ENCODE measurements around the gene MNT. TPM values are rescaled to one million over a fixed set of nuclear protein-coding genes. Genes with fewer than 3 reads are reported as not detected.

The MNT gene
- total RNA-seq, 1 donor from 2014 or later: 10.5 TPM

DNA sequence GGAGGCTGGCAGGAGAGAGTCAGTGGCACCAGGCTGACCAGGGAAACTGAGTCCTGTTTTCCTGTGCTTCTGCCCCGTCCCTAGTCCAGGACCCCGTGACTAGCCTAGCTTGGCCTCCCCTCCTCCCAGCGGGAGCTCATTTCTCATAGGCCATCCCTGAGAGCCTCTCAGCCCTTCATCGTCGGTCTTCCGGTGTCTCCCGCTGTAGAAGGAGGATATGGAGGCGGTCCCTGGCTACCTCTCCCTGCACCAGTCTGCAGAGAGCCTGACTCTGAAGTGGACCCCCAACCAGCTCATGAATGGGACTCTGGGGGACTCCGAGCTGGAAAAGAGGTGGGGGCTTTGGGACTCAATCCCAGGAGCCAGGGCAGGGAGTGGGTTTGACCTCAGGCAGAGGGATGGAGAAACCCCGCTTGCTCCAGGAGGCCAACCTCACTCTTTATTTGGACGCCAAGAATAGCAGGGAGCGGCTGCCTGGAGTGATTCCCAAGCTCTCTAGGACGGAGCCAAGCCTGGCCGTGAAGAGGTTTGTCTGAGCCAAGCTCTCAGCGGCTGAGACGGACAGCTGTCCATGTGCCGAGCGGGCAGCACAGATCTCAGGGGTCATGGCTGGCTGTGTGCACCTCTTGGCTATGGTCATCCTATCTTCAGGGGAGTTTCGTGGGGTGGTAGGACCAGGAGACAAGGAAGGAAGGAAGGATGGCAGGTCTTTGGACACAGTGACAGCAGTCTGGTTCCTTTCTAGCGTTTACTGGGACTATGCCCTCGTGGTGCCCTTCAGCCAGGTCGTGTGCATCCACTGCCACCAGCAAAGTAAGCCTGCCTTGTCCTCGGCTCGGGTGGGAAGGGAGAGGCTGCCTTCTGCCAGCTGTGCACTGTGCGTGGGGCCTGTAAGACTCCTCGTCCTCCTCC, 36.8 kb downstream of the MNT start:
- no peak for DNase-seq

DNA sequence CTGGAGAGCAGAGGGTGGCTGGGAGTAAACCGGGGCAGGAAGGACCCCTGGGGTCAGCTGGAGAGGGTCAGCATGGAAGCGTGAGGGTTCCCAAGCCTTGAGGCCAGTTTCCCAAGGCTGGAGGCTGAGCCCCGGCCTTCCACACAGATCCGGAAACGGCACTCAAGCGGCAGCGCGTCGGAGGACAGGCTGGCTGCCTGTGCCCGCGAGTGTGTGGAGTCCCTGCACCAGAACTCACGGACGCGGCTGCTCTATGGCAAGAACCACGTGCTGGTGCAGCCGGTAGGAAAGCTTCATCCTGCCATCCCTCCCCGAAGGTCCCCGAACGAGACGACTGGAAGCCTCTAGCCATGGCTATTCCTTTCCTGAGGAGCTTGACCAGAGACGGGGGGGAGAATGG, 37.5 kb downstream of the MNT start:
- DNase-seq: no peak

DNA sequence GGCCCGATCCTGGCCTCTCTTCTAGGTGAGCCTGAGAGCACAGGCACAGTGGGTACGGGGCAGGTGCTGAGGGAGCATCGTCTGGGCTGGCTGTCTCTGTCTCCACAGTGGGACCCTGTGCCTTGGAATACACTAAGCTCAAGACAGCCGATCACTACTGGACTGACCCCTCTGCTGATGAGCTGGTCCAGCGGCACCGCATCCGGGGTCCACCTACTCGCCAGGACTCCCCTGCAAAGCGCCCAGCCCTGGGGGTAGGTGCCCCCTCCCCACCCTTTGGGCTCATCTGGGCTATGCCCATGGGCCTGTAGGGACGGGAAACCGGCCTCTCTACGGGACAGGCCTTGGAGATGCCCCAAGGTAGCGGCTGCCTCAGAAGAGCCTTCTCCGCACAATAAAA, 38.0 kb downstream of the MNT start:
- DNase-seq: no peak

DNA sequence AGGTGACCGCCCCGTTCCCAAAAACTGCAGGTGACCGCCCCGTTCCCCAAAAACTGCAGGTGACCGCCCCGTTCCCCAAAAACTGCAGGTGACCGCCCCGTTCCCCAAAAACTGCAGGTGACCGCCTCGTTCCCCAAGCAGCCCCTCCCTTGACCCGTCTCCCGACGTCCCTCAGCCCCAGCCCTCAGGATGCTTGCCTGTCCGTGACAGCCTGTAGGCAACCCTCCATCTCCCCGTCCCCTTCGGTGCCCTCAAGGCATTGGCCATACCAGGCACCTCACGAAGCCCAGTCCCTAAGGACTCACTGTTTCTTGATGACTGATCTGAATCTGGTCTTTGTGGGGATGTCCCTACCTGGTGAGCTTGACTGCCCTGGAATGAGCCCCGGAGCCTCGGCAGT, 38.4 kb downstream of the MNT start:
- DNase-seq: no peak

DNA sequence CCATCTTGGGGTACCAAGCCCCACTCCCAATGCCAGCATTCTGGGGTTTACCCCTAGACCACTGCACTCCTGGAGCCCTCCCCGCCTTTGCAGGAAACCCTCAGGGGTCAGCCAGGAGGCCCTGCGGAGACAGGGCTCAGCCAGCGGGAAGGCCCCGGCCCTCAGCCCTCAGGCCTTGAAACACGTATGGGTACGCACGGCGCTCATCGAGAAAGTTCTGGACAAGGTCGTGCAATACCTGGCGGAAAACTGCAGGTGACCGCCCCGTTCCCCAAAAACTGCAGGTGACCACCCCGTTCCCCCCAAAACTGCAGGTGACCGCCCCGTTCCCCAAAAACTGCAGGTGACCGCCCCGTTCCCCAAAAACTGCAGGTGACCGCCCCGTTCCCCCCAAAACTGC, 38.8 kb downstream of the MNT start:
- no peak for DNase-seq

DNA sequence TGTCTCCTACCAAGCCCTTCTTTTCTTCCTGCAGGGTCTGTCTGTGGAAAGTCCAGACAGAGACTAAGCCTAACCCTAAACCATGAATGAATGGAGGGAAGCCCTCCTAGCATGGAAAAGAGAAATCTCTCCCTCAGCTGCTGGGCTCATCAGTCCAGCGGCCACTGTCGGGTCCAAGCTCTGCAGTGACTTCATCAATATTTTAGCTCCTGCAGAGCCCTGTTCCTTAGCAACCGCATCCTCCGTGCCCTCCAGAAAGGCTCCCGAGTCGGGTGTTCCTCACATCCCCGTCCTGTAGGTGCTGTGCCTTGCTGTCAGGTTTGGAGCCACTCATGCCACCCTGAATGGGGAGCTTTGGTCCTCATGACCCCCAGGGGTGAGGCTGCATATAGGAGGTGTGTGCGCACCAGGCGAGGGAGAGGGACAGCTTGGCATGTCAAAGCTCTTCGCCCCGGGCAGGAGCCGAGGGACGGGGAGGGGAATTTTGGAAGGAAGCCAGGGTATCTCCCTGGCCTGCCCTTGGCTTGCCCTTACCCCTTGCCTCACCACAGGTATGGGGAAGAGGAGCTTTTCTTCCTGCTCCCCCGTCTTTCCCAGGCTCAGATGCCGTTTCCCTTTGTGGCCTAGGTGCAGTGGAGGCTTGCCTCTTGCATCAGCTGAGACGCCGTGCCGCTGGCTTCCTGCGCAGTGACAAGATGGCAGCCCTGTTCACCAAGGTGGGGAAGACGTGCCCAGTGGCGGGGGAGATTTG, 39.7 kb downstream of the MNT start:
- no peak for DNase-seq

DNA sequence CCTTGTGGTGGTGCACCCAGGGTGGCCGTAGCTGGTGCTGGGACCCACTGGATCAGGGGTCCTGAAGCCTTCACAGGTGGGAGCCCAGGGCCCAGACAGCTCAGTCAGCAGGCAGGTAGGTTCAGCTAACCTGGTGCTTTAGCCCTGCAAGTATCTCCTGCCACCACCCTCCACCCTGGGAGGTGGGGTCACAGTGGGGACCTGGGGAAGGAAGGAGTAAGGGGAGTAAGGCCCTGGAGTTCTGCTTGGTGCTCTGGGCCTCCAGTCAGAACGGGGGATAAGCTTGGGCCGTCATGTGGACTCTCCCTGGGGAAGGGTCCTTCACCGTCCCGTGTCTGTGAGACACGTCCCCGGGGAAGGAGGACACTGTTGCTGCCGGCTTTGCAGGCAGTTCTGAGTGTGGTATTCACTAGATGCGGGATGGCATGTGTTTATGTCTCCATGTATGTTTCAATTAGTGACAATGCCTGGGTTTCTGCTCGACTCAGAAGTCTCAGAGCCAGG, 42.9 kb downstream of the MNT start:
- DNase-seq: no peak

DNA sequence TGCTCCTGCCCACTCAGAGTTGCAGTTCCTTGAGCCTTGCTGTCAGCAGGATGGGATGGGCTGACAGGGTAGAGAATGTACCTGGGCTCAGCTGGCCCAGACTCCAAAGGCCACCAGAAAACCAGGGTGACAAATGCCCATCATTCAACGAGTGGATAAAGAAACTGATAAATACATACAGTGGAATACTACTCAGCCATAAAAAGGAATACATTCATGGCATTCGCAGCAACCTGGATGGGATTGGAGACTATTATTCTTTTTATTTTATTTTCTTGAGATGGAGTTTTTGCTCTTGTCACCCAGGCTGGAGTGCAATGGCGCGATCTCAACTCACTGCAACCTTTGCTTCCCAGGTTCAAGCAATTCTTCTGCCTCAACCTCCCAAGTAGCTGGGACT, 43.6 kb downstream of the MNT start:
- no peak for DNase-seq

DNA sequence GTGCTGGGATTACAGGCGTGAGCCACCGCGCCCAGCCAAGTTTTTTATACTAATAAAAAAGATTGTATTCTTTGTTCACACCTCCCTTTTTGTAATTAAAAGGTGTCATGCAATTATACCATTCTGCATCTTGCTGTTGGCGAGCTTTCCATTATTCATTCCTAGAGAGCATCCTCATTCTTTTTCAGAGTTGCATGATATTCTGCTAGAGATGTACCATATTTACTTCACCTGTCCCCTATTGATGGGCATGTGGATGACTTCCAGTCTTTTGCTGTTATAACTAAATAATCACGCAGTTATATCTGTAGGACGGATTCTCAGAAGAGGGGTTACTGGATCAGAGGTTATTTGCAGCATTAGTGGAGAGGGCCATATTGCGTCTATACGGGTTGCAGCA, 46.5 kb downstream of the MNT start:
- no peak for DNase-seq

DNA sequence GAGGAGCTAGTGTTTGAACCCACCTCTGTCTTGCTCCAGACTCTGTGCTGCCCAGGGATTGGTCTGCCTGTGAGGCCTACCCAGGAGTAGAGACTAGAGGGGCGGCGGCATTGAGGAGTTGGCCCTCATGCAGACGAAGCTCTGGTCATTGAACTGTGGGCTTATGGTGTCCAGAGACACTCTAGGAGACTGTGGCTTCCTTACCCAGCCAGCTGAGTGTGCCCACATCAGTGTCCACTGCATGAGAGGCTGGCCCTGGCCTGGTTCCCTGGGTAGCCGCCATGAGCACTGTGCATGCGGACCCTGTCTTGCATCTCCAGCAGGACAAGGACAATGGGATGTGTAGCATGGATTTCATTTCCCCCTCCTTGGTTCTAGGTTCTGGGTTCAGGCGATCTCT, 49.6 kb downstream of the MNT start:
- no peak for DNase-seq

DNA sequence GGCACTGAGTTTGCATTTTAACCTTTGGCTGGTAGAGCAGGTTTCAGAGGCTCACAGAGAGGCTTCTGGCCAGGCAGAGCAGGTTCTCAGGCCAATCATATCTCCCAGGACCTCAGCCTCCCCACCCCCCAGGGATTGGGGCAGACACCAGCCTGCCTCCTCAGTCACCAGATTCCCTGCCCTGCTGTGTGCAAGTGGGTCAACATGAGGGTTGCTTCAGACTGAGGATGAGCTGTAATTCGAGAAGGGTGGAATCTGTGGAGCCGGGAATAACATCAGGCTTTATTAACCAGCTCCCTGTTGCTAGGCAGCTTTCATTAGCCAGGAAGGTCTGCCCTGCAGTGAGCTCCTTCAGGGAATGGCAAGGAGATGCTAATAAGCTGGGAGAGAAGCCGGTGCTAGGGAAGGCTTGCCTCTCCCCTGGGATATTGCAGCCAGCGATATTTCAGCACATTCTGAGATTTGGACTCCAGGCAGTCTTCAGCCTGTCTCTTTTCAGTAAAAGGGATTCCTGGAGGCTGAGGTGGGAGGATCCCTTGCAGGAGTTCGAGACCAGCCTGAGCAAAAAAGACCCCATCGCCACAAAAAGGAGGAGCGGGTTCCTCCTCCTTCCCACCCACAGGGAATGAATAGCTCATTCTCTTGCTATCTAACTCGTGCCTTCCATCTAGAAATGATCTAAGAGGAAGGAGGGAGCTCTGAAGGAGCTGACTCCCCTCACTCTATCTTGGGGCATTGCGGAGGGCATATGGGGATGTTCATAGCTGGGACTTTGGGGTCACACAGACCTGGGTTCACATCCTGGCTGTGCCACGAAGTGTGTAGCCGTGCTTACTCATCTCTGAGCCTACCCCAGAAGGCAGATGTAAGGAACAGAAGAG, 52.8 kb downstream of the MNT start:
- no peak for DNase-seq

DNA sequence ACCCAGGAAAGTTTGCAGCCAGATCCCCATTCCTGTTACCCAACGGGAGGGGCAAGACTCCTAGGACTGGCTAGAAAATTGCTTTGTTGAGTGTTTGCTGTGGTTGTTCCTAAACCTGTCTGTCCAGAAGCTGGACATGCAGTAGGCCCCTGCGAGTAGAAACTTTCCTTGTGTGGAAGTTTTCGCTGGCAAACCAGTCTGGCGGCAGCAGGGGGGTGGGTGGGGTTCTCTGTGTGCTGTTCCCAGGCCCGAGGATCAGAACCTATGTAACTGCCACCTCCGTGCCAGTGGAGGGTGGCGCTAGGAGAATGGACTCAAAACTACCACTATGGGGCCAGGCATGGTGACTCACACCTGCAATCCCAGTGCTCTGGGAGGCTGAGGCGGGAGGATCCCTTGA, 54.4 kb downstream of the MNT start:
- DNase-seq: no peak

DNA sequence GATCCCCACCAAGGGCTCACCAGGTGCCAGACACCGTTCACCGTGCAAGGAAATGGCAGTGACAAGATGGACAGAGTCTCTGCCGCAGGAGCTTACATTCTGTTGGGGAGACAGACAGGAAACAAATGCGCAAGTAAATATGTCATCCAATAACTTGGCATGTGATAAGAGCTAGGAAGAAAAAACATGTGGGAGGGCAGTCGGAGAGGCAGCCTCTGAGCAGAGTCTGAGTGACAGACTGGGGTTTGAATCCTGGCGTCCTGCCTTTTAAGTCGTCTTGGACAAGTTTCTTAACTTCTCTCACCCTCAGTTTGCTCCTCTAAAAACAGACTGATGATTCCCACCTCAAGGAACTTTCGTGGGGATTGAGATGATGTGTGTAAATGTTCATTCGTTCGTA, 56.3 kb downstream of the MNT start:
- DNase-seq: no peak

DNA sequence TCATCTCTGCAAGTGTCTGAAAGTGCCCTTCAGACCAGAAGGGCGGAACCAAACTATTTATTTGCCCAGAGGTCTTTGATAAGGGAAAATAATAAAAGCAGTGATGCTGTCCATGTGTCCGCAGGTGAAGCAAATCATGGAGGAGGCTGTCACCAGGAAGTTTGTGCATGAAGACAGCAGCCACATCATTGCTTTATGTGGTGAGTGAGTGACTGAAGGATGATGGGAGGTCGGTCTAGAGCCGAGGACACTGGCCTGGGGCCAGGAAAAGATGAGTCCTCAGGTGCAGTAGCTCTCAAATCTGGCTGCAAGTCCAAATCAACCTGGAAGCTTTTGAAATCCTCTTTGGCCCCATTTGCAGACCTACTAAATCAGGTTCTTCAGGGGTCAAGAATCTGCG, 57.4 kb downstream of the MNT start:
- no peak for DNase-seq

DNA sequence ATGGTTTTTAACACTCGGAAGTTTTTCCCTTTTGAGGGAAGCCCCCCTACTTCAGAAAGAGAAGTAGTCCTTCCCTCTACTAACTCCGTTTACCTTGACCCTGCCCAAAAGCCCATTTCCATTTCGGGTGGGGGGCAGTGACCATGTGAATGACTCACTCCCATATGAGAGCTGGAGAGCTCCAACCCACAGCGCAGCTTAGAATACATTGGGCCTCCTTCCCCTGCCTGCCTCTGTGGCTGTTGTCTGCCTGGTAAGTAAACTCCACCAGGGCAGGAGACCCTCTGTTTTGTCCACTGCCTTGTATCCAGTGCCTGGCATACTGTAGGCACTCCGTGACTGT, 62.6 kb downstream of the MNT start:
- DNase-seq: no peak

DNA sequence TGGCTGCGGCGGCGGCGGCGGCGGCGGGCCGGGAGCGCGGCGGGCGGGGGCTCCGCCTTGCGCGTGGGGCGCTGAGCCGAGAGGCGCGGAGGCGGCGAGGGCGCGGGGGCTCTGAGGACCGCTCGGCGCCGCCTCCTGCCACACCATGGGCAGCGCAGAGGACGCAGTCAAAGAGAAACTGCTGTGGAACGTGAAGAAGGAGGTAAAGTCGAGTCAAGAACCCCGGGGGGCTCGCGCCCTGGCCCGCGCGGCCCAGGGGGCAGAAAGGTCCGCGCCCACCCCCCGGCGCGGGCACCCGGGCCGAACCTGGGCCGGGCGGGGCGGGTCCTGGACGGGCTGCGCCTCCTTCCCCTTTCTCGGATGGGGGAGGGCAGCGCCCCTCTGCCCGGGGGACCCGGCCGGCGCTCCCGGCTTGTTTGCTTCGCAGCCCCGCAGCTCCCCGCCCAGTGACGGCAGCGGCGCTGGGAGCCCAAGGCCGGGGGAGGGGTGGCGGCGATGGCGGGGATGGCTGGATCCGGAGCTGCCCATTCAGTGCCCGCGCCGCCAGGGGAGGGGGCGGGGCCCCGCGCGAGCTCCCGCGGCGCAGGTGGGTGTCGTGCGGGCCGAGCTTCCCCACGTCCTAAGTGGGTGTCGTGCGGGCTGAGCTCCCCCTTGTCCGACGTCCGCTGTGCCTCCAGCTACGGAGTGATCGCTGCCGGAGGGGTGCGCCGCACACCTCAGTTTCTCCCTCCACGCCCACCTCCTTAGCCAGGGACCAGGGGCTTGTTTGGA, 63.1 kb downstream of the MNT start:
- no peak for DNase-seq

DNA sequence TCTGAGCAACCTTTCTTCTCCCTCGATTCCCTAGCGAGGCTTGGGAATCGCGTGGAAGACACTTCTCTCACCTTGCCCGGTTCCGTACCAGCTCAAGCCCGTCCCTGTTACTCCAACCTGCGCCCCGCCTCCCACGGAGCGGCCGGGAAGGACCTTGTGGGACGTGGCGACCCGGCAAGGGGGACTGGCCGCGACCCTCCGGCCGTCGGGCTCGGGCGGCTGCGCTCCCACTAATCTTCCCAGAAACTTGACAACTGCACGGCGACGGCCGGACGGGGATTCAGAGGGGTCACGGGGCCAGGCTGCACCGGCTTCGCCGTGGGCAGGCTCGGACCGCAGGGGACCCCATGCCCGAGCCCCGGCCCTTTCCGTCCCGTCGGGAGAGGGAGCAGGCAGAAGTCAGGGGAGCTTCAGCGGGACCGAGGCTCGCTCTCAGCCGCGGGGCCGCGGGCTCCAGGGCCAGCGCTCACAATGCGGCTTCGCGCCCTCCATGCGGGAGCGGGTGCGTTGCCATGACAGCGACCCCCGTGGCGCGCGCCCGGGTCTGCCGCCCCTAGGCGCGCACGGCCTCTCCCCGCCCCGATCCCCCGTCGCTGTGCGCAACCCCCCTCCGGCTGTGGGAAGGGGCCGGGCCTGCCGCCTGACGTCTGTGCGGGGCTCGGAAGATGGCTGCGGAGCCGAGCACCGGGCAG, 63.9 kb downstream of the MNT start, which contains the start of gene SGSM2:
TSS of gene SGSM2 (plus strand) at position 650 of the 692 bp plus-strand sequence. CDS start 188 bp downstream, outside the sequence.
- peak; percentile 62 for DNase-seq

DNA sequence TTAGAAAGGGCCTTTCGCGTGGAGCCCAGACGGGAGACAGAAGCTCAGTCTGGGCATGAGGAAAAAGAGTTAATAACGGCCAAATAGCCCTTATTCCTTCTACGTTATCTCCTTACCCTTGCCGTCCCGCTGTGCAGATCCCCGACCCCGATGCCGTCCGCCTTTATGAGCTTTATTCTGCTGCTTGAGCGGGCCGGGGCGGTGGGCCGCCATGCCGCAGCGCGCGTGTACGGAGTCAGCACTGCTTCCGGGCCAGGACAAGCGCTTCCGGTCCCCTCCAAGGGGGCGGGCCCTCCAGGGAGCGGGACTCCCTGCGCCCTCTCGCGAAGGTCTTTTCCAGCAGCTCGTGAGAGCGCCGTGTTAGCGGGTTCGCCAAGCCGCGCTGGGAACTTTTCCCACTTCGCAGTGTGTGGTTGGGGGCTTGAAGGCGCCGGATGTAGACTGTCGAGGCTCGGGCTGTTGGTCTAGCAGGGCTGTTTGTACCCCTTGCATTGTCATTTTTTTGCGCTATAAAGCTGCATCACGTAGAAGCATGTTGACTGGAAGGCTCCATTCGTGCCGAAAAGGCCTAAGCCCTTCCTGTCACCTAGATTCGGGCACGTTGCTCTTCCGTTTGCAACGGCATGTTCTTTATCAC, 64.5 kb downstream of the MNT start, which contains the start of gene TSR1:
TSS of gene TSR1 (minus strand) at position 243 of the 637 bp plus-strand sequence. CDS start at position 213, 30 bp downstream.
- peak; percentile 89 for DNase-seq

DNA sequence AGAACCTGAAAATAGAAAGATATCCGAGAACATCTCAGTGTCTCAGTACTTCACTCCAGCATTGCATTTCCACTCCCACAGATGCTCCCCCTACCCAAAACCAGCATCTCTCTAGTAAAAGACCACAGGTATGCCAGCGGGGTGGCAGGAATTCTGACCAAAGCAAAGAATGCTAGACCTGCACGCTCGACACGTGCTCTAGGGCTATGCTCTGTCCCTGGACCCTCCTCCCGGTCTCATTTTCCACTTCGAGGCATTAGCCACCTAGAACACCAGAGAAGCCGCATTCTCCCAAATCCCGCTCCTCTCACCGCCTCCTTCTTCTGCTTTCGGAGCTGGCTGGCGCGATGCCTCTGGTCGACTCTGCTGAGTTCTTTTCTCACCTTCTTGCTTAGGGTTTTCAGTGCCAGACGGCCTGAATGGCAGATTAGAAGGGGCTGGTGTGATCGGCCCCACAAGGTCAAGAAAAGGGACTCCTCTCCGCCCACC, 65.1 kb downstream of the MNT start:
- no peak for DNase-seq
